GM12875 (cell line): Measurements from ENCODE around the gene SPG11.

ENCODE experiments used
- H3K4me3 ChIP-seq: one replicate; pipeline ENCODE4 v1.5.1; 2011; ENCODE audit warnings: low read depth, low read length, control low read depth
- TF ChIP-seq, protein P1 (sequence below): IDR thresholded peaks from 2 replicates; pipeline ENCODE4 v1.5.1; 2011; ENCODE audit warnings: low read depth, mild to moderate bottlenecking, control low read depth, inconsistent platforms, low read length, moderate library complexity, borderline replicate concordance; ENCODE audit not compliant: insufficient read depth

Gene SPG11

DNA sequence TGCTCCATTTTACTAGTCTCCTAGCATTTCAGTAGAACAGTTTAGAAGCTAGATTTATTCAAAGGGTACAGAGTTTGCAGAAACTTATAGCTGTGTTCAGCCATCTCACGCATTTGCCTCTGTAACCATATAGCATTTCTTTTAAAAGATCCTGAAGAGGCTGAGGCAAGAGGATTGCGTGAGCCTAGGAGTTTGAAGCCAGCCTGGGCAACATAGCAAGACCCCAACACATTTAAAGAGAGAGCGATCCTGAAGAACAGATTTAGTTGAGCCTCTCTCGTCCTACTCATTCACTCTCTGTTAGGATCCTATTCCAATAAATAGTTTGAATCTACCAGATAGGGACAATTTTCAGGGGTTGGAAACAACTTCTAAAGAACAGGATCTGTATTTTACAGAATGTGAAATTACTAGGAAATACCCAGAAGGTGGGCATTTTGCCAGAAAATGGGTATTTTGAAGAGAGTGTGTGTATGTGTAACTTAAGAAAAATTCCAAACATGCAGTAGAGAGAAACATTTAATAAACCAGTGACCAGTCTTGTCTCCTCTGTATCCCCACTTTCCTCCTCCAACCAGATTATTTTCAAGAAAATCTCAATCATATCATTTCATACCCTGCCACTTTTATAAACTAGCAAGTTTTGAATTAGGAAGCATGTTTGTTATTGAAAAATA, 122.0 kb downstream of the SPG11 start:
- no peak overlapping the region for H3K4me3 ChIP-seq
- TF ChIP-seq, protein P1, sequence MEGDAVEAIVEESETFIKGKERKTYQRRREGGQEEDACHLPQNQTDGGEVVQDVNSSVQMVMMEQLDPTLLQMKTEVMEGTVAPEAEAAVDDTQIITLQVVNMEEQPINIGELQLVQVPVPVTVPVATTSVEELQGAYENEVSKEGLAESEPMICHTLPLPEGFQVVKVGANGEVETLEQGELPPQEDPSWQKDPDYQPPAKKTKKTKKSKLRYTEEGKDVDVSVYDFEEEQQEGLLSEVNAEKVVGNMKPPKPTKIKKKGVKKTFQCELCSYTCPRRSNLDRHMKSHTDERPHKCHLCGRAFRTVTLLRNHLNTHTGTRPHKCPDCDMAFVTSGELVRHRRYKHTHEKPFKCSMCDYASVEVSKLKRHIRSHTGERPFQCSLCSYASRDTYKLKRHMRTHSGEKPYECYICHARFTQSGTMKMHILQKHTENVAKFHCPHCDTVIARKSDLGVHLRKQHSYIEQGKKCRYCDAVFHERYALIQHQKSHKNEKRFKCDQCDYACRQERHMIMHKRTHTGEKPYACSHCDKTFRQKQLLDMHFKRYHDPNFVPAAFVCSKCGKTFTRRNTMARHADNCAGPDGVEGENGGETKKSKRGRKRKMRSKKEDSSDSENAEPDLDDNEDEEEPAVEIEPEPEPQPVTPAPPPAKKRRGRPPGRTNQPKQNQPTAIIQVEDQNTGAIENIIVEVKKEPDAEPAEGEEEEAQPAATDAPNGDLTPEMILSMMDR: no peak

DNA sequence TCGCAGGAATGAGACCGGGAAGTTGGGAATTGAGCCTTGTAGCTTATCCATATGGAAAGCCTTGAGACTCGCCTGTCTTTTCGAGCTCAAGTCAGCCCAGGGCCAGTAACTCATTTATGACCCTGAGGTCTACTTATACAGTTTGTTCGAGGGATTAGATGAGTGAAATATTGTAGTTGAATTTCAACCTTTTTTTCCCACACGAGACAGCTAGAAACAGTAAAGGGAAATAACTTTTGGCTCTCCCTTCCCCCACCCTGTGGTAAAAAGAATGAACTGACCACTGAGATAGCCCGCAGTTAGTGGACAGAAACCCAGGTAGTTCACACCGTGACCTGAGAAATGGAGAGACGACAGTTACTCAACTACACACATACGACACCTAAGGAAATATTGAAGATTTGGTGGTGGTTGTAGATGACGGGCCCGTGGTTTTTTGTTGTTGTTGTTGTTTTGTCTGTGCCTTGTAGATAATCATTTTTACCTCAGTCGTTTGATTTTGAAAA, 125.7 kb downstream of the SPG11 start:
- H3K4me3 ChIP-seq: peak overlapping the region; percentile 98
- TF ChIP-seq, protein P1: no peak

DNA sequence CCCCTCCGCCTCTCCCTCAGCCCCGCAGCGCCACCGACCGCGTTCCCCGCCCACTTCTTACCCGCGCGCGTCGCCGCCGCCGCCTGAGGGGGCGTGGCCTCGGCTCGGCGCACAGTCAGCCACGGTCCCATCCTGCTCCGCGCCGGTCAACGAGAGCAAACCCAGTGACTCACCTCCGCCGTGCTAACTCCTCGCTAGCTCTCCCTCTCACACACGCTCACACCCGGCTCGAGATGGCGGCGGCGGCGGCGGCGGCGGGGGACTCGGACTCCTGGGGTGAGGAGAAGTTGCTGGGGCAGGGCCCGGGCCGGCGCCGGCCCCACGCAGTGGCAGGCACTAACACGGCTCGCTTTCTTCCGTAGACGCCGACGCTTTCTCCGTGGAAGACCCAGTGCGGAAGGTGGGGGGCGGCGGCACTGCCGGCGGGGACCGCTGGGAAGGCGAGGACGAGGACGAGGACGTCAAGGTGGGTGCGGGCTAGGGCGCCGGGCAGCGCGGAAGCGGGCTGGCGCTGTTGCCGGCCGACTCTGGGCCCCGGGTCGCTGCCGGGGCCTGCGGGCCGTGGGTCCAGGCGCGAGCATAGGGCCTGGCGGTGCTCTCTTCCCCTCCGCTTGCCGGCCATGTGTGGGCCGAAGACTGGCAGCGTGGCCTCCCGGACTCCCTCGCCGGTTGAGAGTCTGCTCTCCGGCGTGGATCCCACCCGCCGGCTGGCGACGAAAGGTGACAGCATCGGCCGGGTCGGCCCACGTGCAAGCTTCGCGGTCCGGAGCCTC, 126.3 kb downstream of the SPG11 start, which contains the start of gene EIF3J:
Gene EIF3J, plus strand, starts transcription at position 186 of the 773 bp plus-strand sequence. Its CDS starts 48 bp downstream, at position 234.
- H3K4me3 ChIP-seq: peak within 1 kb of the TSS; percentile 98
- TF ChIP-seq, protein P1: no peak

DNA sequence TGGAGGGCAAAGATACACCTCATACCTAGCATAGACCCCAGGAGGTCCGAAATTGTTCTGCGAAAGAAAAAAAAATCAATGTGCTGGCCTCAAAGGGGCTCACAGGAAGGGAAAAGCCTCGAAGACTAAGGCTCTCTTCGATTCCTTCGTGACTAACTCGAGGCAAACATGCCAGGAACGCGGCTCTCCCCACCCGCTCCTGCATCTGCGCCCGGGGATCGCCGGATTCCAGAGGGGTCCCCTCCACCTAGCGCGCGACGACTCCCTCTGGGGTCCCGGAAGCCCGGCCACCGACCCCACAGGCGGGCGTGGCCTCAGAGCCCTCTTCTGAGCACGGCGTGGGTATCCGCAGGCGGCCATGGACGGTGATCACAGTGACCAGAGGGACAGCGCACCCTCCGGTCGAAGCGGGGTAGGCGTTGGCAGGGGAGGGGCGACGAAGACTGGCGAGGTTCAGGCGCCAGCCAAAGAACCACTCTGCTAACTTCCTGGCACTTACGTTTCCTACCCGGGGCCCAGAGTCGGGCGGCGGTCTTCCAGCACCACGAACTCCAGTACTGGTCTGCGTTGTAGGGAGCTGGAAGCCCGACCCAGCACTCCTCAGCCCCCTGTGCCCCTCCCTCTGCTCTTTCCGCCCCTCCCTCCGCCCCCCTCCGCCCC, 127.0 kb downstream of the SPG11 start:
- TF ChIP-seq, protein P1: peak; percentile 42; the same call in 1 of the 2 replicates

DNA sequence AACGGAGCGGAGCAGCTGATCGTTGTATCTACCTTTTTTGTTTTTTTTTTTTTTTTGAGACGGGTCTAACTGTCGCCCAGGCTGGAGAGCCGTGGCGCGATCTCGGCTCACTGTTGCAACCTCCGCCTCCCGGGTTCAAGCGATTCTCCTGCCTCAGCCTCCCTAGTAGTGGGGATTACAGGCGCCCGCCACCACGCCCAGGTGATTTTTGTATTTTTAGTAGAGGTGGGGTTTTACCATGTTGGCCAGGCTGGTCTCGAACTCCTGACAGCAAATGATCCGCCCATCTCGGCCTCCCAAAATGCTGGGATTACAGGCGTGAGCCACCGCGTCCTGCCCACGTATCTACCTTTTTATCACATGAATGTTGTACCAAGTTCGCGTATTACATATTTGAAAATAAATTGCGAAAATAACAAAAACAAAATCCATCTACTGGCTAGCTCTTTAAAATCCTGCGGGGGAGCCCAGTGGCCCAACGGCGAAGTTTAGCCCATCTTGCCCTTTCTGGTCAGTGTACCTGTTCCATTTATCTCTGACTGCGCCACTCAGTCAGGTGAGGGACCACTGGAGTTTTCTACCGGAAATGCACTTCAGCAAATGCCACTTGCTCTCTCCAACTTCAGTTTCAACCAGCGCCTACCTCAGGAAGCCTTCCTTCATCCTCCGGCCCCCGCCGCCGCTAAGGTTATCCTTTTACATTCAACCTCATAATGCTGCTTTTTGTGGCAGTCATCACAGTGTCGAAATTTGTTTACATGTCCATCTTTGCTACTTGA, 127.8 kb downstream of the SPG11 start:
- peak overlapping the region; percentile 98 for H3K4me3 ChIP-seq
- TF ChIP-seq, protein P1: no peak

More for the DNA sequence above, 127.0 kb downstream of the SPG11 start:
- peak overlapping the region; percentile 98 for H3K4me3 ChIP-seq

DNA sequence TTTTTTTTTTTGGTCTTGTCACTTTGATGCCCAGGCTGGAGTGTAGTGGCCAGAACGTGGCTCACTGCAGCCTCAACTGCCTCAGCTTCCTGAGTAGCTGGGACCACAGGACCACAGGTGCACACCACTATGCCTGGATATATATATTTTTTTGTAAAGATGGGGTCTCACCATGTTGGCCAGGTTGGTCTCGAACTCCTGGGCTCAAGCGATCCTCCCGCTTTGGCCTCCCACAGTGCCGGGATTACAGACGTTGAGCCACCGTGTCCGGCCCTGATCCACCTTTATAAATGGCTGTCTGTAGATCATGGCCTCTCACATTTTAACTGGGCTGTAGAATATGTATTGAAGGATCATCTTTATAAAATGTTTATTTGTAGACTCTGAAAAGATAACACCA, 128.4 kb downstream of the SPG11 start:
- no peak overlapping the region for H3K4me3 ChIP-seq
- TF ChIP-seq, protein P1: no peak
